Measurements from ENCODE around the gene ASRGL1.

The ASRGL1 gene

GRCh38 chr11:62392506-62392905, 55.3 kb downstream of the ASRGL1 start:
- DNase-seq: no peak

- no peak for DNase-seq
These were observed 55.9 kb downstream of the ASRGL1 start for GRCh38 chr11:62393061-62393611.

GRCh38 chr11:62393735-62394134, 56.5 kb downstream of the ASRGL1 start:
- no peak for DNase-seq

- DNase-seq: peak in 46 of 56 donors; percentile 18 to 84 (median 56)
These were observed 57.7 kb downstream of the ASRGL1 start for GRCh38 chr11:62394825-62395538.

DNA sequence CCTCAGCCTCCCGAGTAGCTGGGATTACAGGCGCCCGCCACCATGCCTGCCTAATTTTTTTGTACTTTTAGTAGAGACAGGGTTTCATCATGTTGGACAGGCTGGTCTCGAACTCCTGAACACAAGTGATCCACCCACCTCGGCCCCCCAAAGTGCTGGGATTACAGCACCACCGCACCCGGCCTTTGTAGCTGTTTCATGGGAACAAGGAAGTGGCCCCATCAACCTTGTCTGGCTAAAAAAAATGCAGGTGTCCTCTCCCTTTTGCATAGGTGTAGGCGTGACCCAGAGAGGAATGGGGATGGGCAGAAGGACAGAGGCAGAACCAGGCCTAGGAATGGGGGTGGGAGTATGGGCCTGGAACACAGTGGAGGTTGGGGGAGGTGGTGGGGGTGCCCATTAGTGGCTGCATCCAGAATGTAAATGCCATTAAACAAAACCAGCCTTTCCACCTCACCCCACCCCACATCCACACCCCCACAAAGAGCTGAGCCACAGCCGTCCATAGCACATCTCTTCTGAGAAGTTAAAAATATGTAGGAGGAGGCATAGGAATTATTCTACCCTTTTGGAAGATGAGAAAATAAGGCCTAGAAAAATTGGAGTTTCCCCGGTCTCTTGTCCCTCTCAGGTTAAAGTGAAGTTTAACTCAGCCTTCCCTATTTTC, 58.8 kb downstream of the ASRGL1 start:
- DNase-seq: no peak

GRCh38 chr11:62398011-62398994, 61.1 kb downstream of the ASRGL1 start:
- no peak for DNase-seq

DNA sequence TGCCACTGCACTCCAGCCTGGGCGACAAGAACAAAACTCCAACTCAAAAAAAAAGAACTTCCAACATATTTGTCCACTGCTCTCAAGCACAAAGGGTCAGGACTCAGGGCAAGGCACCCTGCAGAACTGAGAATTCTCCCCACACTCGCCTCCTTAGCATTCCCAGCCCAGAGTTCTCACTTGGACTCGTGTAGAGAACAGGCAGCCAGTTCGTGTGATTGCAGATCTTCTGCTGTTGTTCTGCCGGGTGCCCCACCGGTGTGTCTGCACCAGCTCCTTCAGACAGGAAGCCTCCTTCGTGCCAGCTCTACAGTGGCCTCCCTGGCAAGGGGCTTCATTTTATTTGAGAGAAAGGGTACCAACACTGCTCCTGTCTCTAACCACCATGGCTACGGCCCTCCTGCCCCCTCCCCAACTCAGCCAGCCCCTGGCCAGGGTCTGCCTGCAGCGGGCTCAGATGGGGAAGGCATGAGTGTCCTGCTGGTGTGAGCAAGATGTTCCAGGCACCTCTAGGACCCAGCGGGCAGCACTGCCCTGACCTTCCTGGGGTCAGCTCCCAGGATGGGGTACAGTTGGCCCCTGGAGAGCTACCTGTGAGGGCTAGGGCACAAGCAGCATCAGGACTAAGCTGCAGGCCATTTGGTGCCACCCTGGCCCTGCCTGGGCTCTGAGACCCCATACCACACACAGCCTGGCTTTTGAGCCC, 62.1 kb downstream of the ASRGL1 start:
- DNase-seq: peak in 6 of 56 donors; percentile 13 to 49 (median 33)

- DNase-seq: no peak
These were observed 62.6 kb downstream of the ASRGL1 start for GRCh38 chr11:62399878-62400266.

DNA sequence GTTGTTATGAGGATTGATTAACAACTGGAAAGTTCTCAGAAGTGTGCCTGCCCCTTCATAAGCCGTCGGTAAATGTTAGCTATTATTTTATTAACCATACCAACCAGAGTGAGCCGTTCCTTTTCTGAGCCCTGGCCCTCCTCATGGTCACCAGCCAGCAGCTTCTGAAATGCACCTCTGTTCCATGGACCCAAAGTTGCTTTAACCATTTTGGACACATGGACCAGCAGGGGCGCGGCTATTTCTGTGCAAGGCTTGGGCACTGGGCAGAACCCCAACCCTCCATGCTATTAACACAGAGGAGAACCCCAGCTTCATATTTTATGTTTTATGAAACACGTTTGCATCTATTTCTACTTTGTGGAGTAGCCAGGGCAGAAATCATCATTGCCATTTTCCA, 63.0 kb downstream of the ASRGL1 start:
- no peak for DNase-seq

DNA sequence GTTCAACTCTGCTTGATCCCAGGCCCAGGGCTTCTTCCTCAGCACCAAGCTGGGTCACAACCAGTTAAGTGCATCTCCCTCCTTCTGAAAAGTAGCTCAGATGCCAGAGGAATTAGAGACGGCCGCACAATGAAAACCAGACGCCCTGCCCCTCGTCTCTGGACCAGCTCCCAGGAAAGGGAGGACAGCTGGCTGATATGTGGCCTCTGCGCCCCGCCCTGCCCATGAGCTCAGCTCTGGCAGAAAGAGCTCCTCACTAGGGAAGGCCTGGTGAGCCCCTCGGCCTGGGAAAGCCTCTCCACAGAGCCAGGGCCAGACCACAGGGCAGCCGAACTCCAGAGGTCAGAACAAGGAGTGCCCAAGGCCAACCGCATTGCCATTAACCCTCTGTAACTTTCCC, 63.5 kb downstream of the ASRGL1 start:
- DNase-seq: peak in 47 of 56 donors; percentile 10 to 86 (median 58)

DNA sequence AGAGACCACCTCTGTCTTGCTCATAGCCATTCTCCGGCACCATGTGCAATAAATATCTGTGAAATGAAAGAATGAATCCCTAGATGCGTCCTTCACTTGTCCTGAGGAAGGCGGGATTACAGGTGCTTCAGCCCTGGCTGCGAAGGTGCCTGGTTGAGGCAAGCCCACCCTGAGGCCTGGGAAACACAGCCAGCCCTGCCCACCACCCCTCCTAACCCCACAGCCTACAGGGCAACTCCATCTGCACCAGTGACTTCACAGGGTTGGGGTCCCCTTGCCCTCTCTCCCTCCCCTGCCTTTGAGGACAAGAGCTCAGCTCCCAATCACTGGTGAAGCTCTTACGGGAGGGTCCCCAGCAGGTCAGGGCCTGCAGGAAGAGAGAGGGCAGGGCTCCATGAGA, 64.1 kb downstream of the ASRGL1 start:
- no peak for DNase-seq

- DNase-seq: peak in 1 of 56 donors; percentile 11
These were observed 64.6 kb downstream of the ASRGL1 start for GRCh38 chr11:62401811-62402210.

GRCh38 chr11:62402226-62402959, 65.1 kb downstream of the ASRGL1 start:
- DNase-seq: peak in 8 of 56 donors; percentile 16 to 40 (median 24)

- DNase-seq: no peak
These were observed 65.9 kb downstream of the ASRGL1 start for GRCh38 chr11:62402960-62403730.

- no peak for DNase-seq
These were observed 67.2 kb downstream of the ASRGL1 start for GRCh38 chr11:62404435-62404834.

- no peak for DNase-seq
These were observed 67.7 kb downstream of the ASRGL1 start for GRCh38 chr11:62404901-62405300.

DNA sequence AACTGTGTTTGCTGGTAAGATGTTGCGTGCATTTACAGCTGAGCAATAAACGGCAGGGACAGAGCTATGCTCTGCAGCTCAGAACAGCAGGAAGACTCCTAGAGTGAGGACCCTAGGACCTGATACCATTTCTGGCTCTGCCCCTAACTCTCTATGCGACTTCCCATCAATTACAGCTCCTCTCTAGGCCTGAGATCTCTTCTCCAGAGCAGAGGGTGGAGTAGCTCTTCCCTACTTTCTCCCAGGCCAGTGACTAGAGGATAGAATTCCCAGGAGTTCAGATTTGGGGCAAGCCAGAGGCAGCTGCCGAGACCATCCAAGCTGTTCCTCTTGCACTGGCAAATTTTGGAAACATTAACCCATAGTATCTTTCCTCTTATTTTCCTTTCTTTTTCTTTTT, 68.8 kb downstream of the ASRGL1 start:
- no peak for DNase-seq

DNA sequence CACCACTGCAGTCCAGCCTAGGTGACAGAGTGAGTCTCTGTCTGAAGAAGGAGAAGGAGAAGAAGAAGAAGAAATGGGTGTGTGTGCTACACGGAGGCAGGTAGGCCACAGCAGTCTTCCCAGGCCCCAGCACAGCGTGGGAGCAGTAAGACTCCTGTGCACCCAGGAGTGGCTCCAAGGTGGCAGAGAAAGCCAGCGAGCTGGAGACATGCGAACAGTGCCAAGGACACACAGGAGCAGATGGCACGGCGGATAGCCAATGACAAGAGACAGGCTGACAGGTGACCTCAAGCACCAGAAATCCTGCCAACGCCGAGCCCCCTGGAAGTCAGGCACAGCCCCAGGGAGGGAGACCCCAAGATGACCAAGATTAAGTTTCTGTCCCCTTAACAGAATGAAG, 72.6 kb downstream of the ASRGL1 start:
- no peak for DNase-seq

DNA sequence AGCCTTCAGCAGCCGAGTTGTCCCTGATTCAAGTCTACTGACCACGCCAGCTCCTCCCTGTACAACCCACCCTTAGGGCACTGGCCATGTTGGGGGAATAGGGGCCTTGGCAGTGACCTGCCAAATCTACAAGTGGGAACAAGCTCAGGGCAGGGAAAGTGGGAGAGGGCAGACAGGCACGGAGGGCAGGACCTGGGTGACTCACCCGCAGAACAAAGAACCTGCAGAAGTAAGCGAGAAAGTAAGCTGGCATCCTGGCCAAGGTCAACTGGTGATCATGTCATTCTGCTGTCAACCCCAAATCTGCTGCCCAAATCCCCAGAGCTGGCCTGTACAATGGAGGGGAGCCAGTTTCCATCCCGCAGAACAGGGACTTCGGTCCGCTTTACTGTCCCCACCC, 73.7 kb downstream of the ASRGL1 start:
- DNase-seq: no peak
